Kidney epithelial cell (primary cell): ENCODE results near the gene MCL1. TPM values are rescaled to one million over a fixed set of nuclear protein-coding genes. Genes with fewer than 3 reads are reported as not detected.
A peak's percentile ranks its signal among the peaks of the same experiment; 100 is the strongest.

Source experiments
- DNase-seq: peaks from one replicate; pipeline ENCODE4 v3.0.0-alpha.2; 2010; ENCODE audit warnings: low read depth
- H3K27me3 ChIP-seq: 2 replicates; pipeline ENCODE4 v1.6.0; 2011; ENCODE audit warnings: low read length; ENCODE audit not compliant: control insufficient read depth, insufficient read depth
- H3K36me3 ChIP-seq: 2 replicates; pipeline ENCODE4 v1.5.1; 2011; ENCODE audit warnings: low read length; ENCODE audit not compliant: control insufficient read depth, insufficient read depth
- H3K4me3 ChIP-seq: 2 replicates; pipeline ENCODE4 v1.5.1; 2011; ENCODE audit warnings: low read depth, mild to moderate bottlenecking, control low read depth, low read length
- CTCF ChIP-seq: IDR thresholded peaks from 2 replicates; pipeline ENCODE4 v1.5.1; 2011; ENCODE audit warnings: mild to moderate bottlenecking, moderate library complexity, low read length, control low read depth, inconsistent platforms; ENCODE audit not compliant: insufficient read depth, poor library complexity, severe bottlenecking
- total RNA-seq: library from RNA; depleted of rRNA; stranded (reverse); fragments of >200 nt; gene quantifications from 2 replicates; pipeline ENCODE4 v1.2.3, GENCODE V29; 2015

The MCL1 gene
- total RNA-seq, 1 donor from 2014 or later, result 206 TPM

- Histone ChIP-seq H3K27me3 (no peaks in the 10 kb centered on the region), H3K36me3 (no peaks in the 10 kb centered on the region), H3K4me3 (no peak overlapping the region)
- DNase-seq, result no peak
- no peak for TF ChIP-seq CTCF
Measured at GRCh38 chr1:150622303-150622975, 43.0 kb upstream of the MCL1 start.

DNA sequence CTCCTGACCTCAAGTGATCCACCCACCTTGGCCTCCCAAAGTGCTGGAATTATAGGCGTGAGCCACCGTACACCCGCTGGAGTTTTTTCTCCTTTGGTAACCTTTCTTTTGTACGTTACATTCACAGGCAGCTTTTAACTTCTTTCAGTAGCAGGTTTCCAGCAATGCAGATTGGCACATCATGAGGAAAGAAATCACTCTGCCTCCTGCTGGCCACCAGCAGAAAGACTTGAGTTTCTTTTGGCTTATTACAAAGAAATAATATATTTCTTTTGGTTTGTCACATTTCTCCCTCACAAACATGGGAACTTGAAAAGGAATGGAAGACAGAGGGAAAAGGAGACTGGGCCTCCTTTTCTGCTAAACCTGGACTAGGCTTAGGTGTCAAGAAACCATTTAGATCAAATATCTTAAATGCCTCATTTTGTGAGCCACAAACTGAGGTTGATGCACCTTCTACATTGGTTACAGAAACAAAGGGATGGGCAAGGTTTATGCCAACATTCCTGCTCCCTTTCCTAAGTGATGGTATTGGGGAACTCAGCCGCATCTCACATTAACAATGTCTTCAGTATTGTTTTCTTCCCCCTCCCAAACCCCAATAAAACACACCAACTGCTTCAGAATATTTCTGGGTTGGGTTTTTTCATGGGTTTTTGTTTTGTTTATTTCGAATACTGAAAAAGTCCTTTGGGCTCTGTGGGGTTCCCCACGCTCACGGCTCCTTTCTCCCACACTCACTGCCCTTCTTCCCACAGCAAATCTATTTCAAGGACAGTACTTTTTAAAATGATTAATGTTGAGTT lies 42.3 kb upstream of the MCL1 start:
- H3K36me3 ChIP-seq, result no peaks in the 10 kb centered on the region
- no peaks in the 10 kb centered on the region for H3K27me3 ChIP-seq
- no peak overlapping the region for H3K4me3 ChIP-seq
- no peak for DNase-seq
- TF ChIP-seq CTCF, result peak; percentile 58

GRCh38 chr1:150620919-150621318 lies 41.5 kb upstream of the MCL1 start:
- DNase-seq, result no peak
- Histone ChIP-seq H3K36me3 (no peaks in the 10 kb centered on the region), H3K4me3 (no peak overlapping the region), H3K27me3 (no peaks in the 10 kb centered on the region)
- TF ChIP-seq CTCF, result no peak

DNA sequence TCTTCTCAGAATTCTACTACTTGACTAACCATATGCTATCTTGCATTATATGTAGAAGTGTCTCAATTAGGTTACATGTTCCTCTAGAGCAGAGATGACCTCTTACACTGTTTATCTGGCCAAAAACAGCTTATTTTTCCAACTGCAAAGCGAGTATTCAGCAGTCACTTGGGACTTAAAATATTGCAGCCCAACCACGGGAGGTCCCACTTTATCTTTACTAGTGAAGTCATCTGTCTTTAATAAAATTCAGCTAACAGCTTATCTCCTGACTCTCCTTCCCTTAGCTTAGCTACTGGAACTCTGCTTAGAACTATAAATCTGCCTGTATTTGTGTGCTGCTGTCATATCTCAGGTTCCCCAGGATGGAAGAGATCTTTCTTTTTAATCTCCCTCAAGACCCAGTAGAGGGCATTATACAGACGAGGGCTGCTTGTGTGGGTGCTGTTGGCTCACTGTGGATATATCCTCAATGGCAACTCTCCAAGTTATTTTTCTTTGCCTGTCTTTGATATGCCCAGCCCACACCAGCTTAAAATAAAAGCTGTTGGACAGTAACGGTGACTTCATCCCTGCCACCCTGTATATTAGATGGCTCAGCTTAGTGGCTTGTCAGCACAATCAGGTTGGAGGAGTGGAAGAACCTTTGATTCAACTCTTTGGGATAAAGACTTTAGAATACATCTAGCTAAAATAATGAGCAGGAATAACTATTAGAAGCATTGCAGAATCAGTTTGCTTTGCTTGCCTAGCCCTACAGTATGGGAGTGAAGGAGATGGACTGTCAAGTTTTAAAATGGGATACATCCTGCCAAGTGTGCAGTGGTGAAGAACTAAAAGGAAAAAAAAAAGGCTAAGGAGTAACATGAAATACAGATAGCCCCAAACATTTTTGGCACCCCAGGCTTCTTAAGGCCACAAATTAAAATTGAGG lies 40.4 kb upstream of the MCL1 start:
- no peak for DNase-seq
- Histone ChIP-seq H3K27me3 (no peaks in the 10 kb centered on the region), H3K4me3 (no peak overlapping the region), H3K36me3 (no peaks in the 10 kb centered on the region)
- no peak for TF ChIP-seq CTCF

DNA sequence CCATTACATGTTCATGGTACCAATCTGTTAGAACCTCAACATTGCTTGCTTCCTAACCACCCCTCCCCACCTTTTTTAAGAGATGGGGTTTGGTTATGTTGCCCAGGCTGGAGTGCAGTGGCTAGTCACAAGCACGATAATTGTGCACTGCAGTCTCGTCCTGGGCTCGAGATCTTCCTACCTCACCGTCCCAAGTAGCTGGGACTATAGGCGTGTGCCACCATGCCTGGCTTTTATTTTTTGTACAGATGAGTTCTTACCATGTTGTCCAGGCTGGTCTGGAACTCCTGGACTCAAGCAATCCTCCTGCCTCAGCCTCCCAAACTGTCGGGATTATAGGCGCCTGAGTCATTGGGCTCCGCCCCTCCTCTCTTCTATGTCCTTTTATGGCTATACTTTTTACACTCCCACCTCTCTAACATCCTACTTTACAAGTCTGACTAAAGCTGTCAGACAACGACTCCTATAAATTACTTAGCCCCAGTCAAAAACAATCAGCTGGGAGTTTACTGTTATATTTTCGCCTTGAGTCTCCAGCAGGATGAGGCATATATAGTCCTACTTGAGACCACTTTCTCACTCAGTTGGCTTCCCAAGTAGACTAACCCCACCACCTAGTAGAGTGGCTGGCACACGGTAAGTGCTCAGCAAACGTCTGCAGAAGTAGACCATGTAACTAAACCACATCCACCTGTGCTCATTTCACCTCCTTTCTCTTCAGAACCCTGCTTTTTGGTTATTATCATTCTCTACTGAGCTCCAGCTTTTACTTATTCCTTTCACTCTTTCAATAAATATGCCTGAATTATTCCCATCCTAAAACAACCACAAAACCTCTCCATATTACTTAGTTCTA lies 36.2 kb upstream of the MCL1 start:
- no peak for TF ChIP-seq CTCF
- Histone ChIP-seq H3K27me3 (no peaks in the 10 kb centered on the region), H3K36me3 (no peaks in the 10 kb centered on the region), H3K4me3 (no peak overlapping the region)
- no peak for DNase-seq
